ENCODE data around the gene NLK. TPM values are rescaled to one million over a fixed set of nuclear protein-coding genes. Genes with fewer than 3 reads are reported as not detected.

NLK gene
- total and polyA plus RNA-seq, 2 of the 13 experiments (the other 11 are each of a cell fraction or from before 2014, with no cell fraction given), result 13.4 to 14.6 TPM

DNA sequence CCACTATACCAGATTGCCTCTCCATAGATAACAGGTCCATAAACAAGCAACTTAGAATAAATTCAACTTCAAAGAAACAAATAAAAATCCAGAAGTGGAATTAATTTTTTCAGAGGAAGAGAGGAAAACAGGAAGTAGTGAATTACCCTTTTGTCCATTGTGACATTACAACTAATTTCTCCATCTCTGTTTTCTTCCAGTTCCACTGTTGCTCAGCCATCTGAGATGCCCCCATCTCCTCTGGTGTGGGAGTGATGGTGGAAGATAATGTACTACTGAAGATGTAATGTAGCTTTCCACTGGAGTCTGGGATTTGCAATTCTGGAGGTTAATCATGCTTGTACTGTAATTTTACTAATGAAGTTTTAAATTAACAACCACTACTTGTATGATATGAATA, 151.9 kb downstream of the NLK start (continued):
- TF ChIP-seq, protein P1, sequence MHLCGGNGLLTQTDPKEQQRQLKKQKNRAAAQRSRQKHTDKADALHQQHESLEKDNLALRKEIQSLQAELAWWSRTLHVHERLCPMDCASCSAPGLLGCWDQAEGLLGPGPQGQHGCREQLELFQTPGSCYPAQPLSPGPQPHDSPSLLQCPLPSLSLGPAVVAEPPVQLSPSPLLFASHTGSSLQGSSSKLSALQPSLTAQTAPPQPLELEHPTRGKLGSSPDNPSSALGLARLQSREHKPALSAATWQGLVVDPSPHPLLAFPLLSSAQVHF (CRISPR knock-in tag; IDR thresholded peaks at IDR 0.05), result no peak
- TF ChIP-seq, protein P2, sequence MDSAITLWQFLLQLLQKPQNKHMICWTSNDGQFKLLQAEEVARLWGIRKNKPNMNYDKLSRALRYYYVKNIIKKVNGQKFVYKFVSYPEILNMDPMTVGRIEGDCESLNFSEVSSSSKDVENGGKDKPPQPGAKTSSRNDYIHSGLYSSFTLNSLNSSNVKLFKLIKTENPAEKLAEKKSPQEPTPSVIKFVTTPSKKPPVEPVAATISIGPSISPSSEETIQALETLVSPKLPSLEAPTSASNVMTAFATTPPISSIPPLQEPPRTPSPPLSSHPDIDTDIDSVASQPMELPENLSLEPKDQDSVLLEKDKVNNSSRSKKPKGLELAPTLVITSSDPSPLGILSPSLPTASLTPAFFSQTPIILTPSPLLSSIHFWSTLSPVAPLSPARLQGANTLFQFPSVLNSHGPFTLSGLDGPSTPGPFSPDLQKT (CRISPR knock-in tag; IDR thresholded peaks at IDR 0.05; ENCODE audit: borderline replicate concordance), result no peak
- TF ChIP-seq ARHGAP35 (CRISPR knock-in tag; IDR thresholded peaks at IDR 0.05; ENCODE audit: borderline replicate concordance), result no peak
- TF ChIP-seq NAIF1 (CRISPR knock-in tag; IDR thresholded peaks at IDR 0.05; ENCODE audit: borderline replicate concordance), result no peak
- TF ChIP-seq POLR2A (IDR thresholded peaks at IDR 0.05; ENCODE audit: insufficient read depth in 1 of 2, low read depth in 2 of 2, low read length in 2 of 2), result no peak
- TF ChIP-seq, protein P3, sequence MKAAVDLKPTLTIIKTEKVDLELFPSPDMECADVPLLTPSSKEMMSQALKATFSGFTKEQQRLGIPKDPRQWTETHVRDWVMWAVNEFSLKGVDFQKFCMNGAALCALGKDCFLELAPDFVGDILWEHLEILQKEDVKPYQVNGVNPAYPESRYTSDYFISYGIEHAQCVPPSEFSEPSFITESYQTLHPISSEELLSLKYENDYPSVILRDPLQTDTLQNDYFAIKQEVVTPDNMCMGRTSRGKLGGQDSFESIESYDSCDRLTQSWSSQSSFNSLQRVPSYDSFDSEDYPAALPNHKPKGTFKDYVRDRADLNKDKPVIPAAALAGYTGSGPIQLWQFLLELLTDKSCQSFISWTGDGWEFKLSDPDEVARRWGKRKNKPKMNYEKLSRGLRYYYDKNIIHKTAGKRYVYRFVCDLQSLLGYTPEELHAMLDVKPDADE (CRISPR knock-in tag; IDR thresholded peaks at IDR 0.05), result no peak
- no peak for TF ChIP-seq ETV6 (CRISPR knock-in tag; conservative IDR thresholded peaks at IDR 0.05)

DNA sequence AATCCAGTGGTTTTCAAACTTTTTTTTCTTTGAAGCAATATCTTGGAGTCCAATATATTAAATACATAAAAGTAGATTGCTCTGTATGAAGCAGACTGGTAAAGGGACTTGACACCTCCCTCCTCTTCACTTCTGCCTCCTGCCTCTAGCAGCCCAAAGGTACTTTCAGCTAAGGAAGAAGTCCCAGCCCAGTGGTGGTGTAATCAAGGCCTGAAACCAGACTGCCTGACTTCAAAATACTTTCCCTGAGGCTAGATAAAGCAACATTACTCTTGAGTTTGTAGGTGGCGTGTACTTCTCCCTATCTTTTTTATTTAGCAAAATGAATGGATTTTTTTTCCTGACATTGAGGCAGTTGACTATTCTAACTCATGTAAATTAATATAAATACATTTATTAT, 154.2 kb downstream of the NLK start:
- no peaks in the 10 kb centered on the region for H3K4me1 ChIP-seq (ENCODE audit: insufficient read depth, low read length)
- no peaks in the 10 kb centered on the region for H4K20me1 ChIP-seq (ENCODE audit: insufficient read depth, low read length)
- 97% methylated on average over 1 of the region's 1 CpG for WGBS (ENCODE audit: low lambda C conversion rate)
- no peak for FAIRE-seq
- no peak overlapping the region for H3K9ac ChIP-seq (ENCODE audit: insufficient read depth, low read depth, low read length)
- H3K9me3 ChIP-seq (ENCODE audit: low read length), result no peaks in the 10 kb centered on the region
- intact Hi-C loops (cut with micrococcal nuclease; ENCODE audit: unreplicated experiment), result no loop called here
- ATAC-seq, result no peak
- DNase-seq (ENCODE audit: low spot score), result no peak
- no TSS peak for BruUV-seq (replicated peaks)
- in situ Hi-C loops (cut with HindIII; ENCODE audit: extremely low pct_ligation_motif_present, low pct_unique_long_range_greater_than_20kb), result no loop called here
- H3K36me3 ChIP-seq (replicated peaks in 1 of 2; ENCODE audit: control insufficient read depth in 1 of 2, insufficient read depth in 2 of 2, low read length in 2 of 2), result peaks cover 4 to 16% of the 10 kb centered on the region in 2 experiments; a peak in 4 of 5 replicates
- ChIA-PET CTCF (ENCODE audit: low intra/inter-chr PET ratio, low total read pairs) (no interaction called here), POLR2A (no interaction called here)
- no peak overlapping the region for H3K27ac ChIP-seq (ENCODE audit: extremely low read length, insufficient read depth, low read length)
- H3K79me2 ChIP-seq (ENCODE audit: insufficient read depth, low read length), result no peaks in the 10 kb centered on the region
- H3K4me2 ChIP-seq (ENCODE audit: low read depth, low read length), result no peak overlapping the region
- no peaks in the 10 kb centered on the region for H3K27me3 ChIP-seq (ENCODE audit: control insufficient read depth in 1 of 2, insufficient read depth in 2 of 2, low read length in 2 of 2)
- H2AFZ ChIP-seq (ENCODE audit: low read length), result no peak overlapping the region
- no peak overlapping the region for H3K4me3 ChIP-seq (replicated peaks in 1 of 3; ENCODE audit: insufficient read depth in 1 of 3, low read depth in 2 of 3, low read length in 3 of 3)
- no peak for TF ChIP-seq ZNF839 (CRISPR knock-in tag; IDR thresholded peaks at IDR 0.05; ENCODE audit: borderline replicate concordance)
- no peak for TF ChIP-seq MIXL1 (CRISPR knock-in tag; IDR thresholded peaks at IDR 0.05)
- no peak for TF ChIP-seq ZNF333 (CRISPR knock-in tag; IDR thresholded peaks at IDR 0.05; ENCODE audit: borderline replicate concordance)
- TF ChIP-seq, protein P4, sequence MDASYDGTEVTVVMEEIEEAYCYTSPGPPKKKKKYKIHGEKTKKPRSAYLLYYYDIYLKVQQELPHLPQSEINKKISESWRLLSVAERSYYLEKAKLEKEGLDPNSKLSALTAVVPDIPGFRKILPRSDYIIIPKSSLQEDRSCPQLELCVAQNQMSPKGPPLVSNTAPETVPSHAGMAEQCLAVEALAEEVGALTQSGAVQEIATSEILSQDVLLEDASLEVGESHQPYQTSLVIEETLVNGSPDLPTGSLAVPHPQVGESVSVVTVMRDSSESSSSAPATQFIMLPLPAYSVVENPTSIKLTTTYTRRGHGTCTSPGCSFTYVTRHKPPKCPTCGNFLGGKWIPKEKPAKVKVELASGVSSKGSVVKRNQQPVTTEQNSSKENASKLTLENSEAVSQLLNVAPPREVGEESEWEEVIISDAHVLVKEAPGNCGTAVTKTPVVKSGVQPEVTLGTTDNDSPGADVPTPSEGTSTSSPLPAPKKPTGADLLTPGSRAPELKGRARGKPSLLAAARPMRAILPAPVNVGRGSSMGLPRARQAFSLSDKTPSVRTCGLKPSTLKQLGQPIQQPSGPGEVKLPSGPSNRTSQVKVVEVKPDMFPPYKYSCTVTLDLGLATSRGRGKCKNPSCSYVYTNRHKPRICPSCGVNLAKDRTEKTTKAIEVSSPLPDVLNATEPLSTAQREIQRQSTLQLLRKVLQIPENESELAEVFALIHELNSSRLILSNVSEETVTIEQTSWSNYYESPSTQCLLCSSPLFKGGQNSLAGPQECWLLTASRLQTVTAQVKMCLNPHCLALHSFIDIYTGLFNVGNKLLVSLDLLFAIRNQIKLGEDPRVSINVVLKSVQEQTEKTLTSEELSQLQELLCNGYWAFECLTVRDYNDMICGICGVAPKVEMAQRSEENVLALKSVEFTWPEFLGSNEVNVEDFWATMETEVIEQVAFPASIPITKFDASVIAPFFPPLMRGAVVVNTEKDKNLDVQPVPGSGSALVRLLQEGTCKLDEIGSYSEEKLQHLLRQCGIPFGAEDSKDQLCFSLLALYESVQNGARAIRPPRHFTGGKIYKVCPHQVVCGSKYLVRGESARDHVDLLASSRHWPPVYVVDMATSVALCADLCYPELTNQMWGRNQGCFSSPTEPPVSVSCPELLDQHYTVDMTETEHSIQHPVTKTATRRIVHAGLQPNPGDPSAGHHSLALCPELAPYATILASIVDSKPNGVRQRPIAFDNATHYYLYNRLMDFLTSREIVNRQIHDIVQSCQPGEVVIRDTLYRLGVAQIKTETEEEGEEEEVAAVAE (CRISPR knock-in tag; IDR thresholded peaks at IDR 0.05; ENCODE audit: borderline replicate concordance), result no peak
- no peak for TF ChIP-seq BCL6 (CRISPR knock-in tag; IDR thresholded peaks at IDR 0.05)
- TF ChIP-seq, protein P5, sequence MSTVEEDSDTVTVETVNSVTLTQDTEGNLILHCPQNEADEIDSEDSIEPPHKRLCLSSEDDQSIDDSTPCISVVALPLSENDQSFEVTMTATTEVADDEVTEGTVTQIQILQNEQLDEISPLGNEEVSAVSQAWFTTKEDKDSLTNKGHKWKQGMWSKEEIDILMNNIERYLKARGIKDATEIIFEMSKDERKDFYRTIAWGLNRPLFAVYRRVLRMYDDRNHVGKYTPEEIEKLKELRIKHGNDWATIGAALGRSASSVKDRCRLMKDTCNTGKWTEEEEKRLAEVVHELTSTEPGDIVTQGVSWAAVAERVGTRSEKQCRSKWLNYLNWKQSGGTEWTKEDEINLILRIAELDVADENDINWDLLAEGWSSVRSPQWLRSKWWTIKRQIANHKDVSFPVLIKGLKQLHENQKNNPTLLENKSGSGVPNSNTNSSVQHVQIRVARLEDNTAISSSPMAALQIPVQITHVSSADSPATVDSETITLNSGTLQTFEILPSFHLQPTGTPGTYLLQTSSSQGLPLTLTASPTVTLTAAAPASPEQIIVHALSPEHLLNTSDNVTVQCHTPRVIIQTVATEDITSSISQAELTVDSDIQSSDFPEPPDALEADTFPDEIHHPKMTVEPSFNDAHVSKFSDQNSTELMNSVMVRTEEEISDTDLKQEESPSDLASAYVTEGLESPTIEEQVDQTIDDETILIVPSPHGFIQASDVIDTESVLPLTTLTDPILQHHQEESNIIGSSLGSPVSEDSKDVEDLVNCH (CRISPR knock-in tag; IDR thresholded peaks at IDR 0.05), result no peak
- TF ChIP-seq TBL1XR1 (IDR thresholded peaks at IDR 0.05; ENCODE audit: borderline replicate concordance, low read length, partially characterized antibody), result no peak
- no peak for TF ChIP-seq SATB2 (CRISPR knock-in tag; IDR thresholded peaks at IDR 0.05)
